SJSA1 (cell line): ENCODE data around the gene MTUS2. TPM values are rescaled to one million over a fixed set of nuclear protein-coding genes. Genes with fewer than 3 reads are reported as not detected.
A peak's percentile ranks its signal among the peaks of the same experiment; 100 is the strongest.

ENCODE experiments used
- DNase-seq, 2 experiments: peaks; one replicate each; pipeline ENCODE4 v3.0.0-alpha.2; 2015 to 2020; ENCODE audit warnings: low spot score in 2 of 2, low read depth in 1 of 2
- H3K27ac ChIP-seq: fragments of 250-450 bp; sonication (Bioruptor Pico); 2 replicates; pipeline ENCODE4 v1.5.1; 2020; ENCODE audit warnings: mild to moderate bottlenecking, moderate library complexity
- H3K27me3 ChIP-seq: fragments of 250-450 bp; sonication (Bioruptor Pico); replicated peaks from 2 replicates; pipeline ENCODE4 v1.5.1; 2020; ENCODE audit warnings: mild to moderate bottlenecking, moderate library complexity
- H3K36me3 ChIP-seq: fragments of 250-450 bp; sonication (Bioruptor Pico); 2 replicates; pipeline ENCODE4 v1.5.1; 2020; ENCODE audit warnings: mild to moderate bottlenecking
- H3K4me1 ChIP-seq: fragments of 250-450 bp; sonication (Bioruptor Pico); replicated peaks from 2 replicates; pipeline ENCODE4 v1.6.1; 2021; ENCODE audit warnings: mild to moderate bottlenecking
- H3K4me3 ChIP-seq: fragments of 250-450 bp; sonication (Bioruptor Pico); 2 replicates; pipeline ENCODE4 v1.5.1; 2020; ENCODE audit warnings: mild to moderate bottlenecking
- H3K9me3 ChIP-seq: fragments of 250-450 bp; sonication (Bioruptor Pico); replicated peaks from 2 replicates; pipeline ENCODE4 v1.5.1; 2020; ENCODE audit warnings: mild to moderate bottlenecking
- total RNA-seq: library from RNA; depleted of rRNA; stranded (reverse); fragments of >200 nt; shearing (Covaris generic); gene quantifications from 2 replicates; pipeline ENCODE4 v1.2.3, GENCODE V29; 2014

Gene MTUS2
- total RNA-seq, 1 experiment from 2014 or later: not detected

- DNase-seq: no peak
- H3K4me1 ChIP-seq: no peaks in the 10 kb centered on the region
- no peak overlapping the region for H3K27ac ChIP-seq
- no peaks in the 10 kb centered on the region for H3K27me3 ChIP-seq
- no peak overlapping the region for H3K4me3 ChIP-seq
- no peaks in the 10 kb centered on the region for H3K36me3 ChIP-seq
- no peaks in the 10 kb centered on the region for H3K9me3 ChIP-seq
Measured at GRCh38 chr13:29448174-29448573, 628.0 kb downstream of the MTUS2 start.

- H3K27me3 ChIP-seq: no peaks in the 10 kb centered on the region
- no peaks in the 10 kb centered on the region for H3K36me3 ChIP-seq
- peaks cover under 1% of the 10 kb centered on the region; the same call in 1 of the 2 replicates for H3K4me1 ChIP-seq
- H3K9me3 ChIP-seq: no peaks in the 10 kb centered on the region
- DNase-seq: no peak
- H3K27ac ChIP-seq: no peak overlapping the region
- no peak overlapping the region for H3K4me3 ChIP-seq
Measured at GRCh38 chr13:29449726-29450125, 629.6 kb downstream of the MTUS2 start.

- H3K27ac ChIP-seq: no peak overlapping the region
- no peaks in the 10 kb centered on the region for H3K36me3 ChIP-seq
- no peak for DNase-seq
- peaks cover 15% of the 10 kb centered on the region for H3K4me1 ChIP-seq
- H3K9me3 ChIP-seq: no peaks in the 10 kb centered on the region
- H3K27me3 ChIP-seq: no peaks in the 10 kb centered on the region
- no peak overlapping the region for H3K4me3 ChIP-seq
Measured at GRCh38 chr13:29451976-29452375, 631.8 kb downstream of the MTUS2 start.

- H3K9me3 ChIP-seq: no peaks in the 10 kb centered on the region
- H3K4me1 ChIP-seq: peaks cover 25% of the 10 kb centered on the region
- no peaks in the 10 kb centered on the region for H3K36me3 ChIP-seq
- H3K27me3 ChIP-seq: no peaks in the 10 kb centered on the region
- H3K4me3 ChIP-seq: no peak overlapping the region
- no peak for DNase-seq
- H3K27ac ChIP-seq: no peak overlapping the region
Measured at GRCh38 chr13:29452773-29453616, 632.9 kb downstream of the MTUS2 start.

- H3K27me3 ChIP-seq: no peaks in the 10 kb centered on the region
- no peak overlapping the region for H3K4me3 ChIP-seq
- H3K9me3 ChIP-seq: no peaks in the 10 kb centered on the region
- no peaks in the 10 kb centered on the region for H3K36me3 ChIP-seq
- H3K4me1 ChIP-seq: peaks cover 26% of the 10 kb centered on the region
- no peak for DNase-seq
- no peak overlapping the region for H3K27ac ChIP-seq
Measured at GRCh38 chr13:29453617-29454011, 633.5 kb downstream of the MTUS2 start.

GRCh38 chr13:29454931-29455481, 634.9 kb downstream of the MTUS2 start:
- H3K4me3 ChIP-seq: no peak overlapping the region
- DNase-seq: peak in 1 of 2 experiments; percentile 19
- H3K27ac ChIP-seq: no peak overlapping the region
- no peaks in the 10 kb centered on the region for H3K9me3 ChIP-seq
- H3K4me1 ChIP-seq: peaks cover 26% of the 10 kb centered on the region
- no peaks in the 10 kb centered on the region for H3K27me3 ChIP-seq
- H3K36me3 ChIP-seq: no peaks in the 10 kb centered on the region

- Histone ChIP-seq H3K36me3 (no peaks in the 10 kb centered on the region), H3K27ac (peak overlapping the region; percentile 46; the same call in 1 of the 2 replicates), H3K4me3 (no peak overlapping the region), H3K27me3 (no peaks in the 10 kb centered on the region), H3K9me3 (no peaks in the 10 kb centered on the region), H3K4me1 (peaks cover 26% of the 10 kb centered on the region)
- no peak for DNase-seq
Measured at GRCh38 chr13:29456419-29456818, 636.3 kb downstream of the MTUS2 start.

GRCh38 chr13:29457299-29457698, 637.2 kb downstream of the MTUS2 start:
- no peaks in the 10 kb centered on the region for H3K9me3 ChIP-seq
- no peaks in the 10 kb centered on the region for H3K27me3 ChIP-seq
- peak in 1 of 2 experiments; percentile 83 for DNase-seq
- H3K4me1 ChIP-seq: peaks cover 26% of the 10 kb centered on the region
- H3K36me3 ChIP-seq: no peaks in the 10 kb centered on the region
- no peak overlapping the region for H3K4me3 ChIP-seq
- H3K27ac ChIP-seq: peak overlapping the region; percentile 46

GRCh38 chr13:29458419-29458818, 638.3 kb downstream of the MTUS2 start:
- DNase-seq: no peak
- Histone ChIP-seq H3K4me3 (no peak overlapping the region), H3K27ac (no peak overlapping the region), H3K9me3 (no peaks in the 10 kb centered on the region), H3K4me1 (peaks cover 26% of the 10 kb centered on the region), H3K27me3 (no peaks in the 10 kb centered on the region), H3K36me3 (no peaks in the 10 kb centered on the region)

GRCh38 chr13:29459813-29460355, 639.7 kb downstream of the MTUS2 start:
- no peak overlapping the region for H3K27ac ChIP-seq
- no peak for DNase-seq
- no peaks in the 10 kb centered on the region for H3K36me3 ChIP-seq
- no peaks in the 10 kb centered on the region for H3K27me3 ChIP-seq
- no peak overlapping the region for H3K4me3 ChIP-seq
- H3K4me1 ChIP-seq: peaks cover 24% of the 10 kb centered on the region
- H3K9me3 ChIP-seq: no peaks in the 10 kb centered on the region

- no peaks in the 10 kb centered on the region for H3K27me3 ChIP-seq
- no peaks in the 10 kb centered on the region for H3K9me3 ChIP-seq
- H3K27ac ChIP-seq: no peak overlapping the region
- no peaks in the 10 kb centered on the region for H3K4me1 ChIP-seq
- no peak for DNase-seq
- H3K36me3 ChIP-seq: no peaks in the 10 kb centered on the region
- H3K4me3 ChIP-seq: no peak overlapping the region
Measured at GRCh38 chr13:29464105-29464679, 644.1 kb downstream of the MTUS2 start.

GRCh38 chr13:29465741-29466293, 645.7 kb downstream of the MTUS2 start:
- Histone ChIP-seq H3K4me3 (no peak overlapping the region), H3K27me3 (no peaks in the 10 kb centered on the region), H3K27ac (no peak overlapping the region), H3K4me1 (no peaks in the 10 kb centered on the region), H3K36me3 (no peaks in the 10 kb centered on the region), H3K9me3 (no peaks in the 10 kb centered on the region)
- DNase-seq: no peak

- no peak for DNase-seq
- no peak overlapping the region for H3K27ac ChIP-seq
- H3K9me3 ChIP-seq: no peaks in the 10 kb centered on the region
- peaks cover 12% of the 10 kb centered on the region for H3K4me1 ChIP-seq
- H3K27me3 ChIP-seq: no peaks in the 10 kb centered on the region
- no peaks in the 10 kb centered on the region for H3K36me3 ChIP-seq
- no peak overlapping the region for H3K4me3 ChIP-seq
Measured at GRCh38 chr13:29471551-29471950, 651.4 kb downstream of the MTUS2 start.
